Astrocyte (in vitro differentiated cells and primary cell): ENCODE results near the gene FBLN2.

Source experiments
- EZH2 ChIP-seq: IDR thresholded peaks from 2 replicates; pipeline ENCODE4 v1.6.1; 2012; ENCODE audit warnings: mild to moderate bottlenecking, low read length, inconsistent platforms; ENCODE audit not compliant: insufficient read depth
- TF ChIP-seq, protein P1 (sequence below): IDR thresholded peaks from 2 replicates; pipeline ENCODE4 v1.5.1; 2011; ENCODE audit warnings: low read depth, mild to moderate bottlenecking, inconsistent platforms, low read length, moderate library complexity; ENCODE audit not compliant: insufficient read depth

GRCh38 chr3:13563321-13563720 lies 14.4 kb downstream of the FBLN2 start:
- TF ChIP-seq, protein P1, sequence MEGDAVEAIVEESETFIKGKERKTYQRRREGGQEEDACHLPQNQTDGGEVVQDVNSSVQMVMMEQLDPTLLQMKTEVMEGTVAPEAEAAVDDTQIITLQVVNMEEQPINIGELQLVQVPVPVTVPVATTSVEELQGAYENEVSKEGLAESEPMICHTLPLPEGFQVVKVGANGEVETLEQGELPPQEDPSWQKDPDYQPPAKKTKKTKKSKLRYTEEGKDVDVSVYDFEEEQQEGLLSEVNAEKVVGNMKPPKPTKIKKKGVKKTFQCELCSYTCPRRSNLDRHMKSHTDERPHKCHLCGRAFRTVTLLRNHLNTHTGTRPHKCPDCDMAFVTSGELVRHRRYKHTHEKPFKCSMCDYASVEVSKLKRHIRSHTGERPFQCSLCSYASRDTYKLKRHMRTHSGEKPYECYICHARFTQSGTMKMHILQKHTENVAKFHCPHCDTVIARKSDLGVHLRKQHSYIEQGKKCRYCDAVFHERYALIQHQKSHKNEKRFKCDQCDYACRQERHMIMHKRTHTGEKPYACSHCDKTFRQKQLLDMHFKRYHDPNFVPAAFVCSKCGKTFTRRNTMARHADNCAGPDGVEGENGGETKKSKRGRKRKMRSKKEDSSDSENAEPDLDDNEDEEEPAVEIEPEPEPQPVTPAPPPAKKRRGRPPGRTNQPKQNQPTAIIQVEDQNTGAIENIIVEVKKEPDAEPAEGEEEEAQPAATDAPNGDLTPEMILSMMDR, result no peak
- TF ChIP-seq EZH2, result no peak
